ENCODE results near the gene IGFBP4.

- TF ChIP-seq CTCF (IDR thresholded peaks at IDR 0.05) (no peak), POLR2A (IDR thresholded peaks at IDR 0.05) (no peak)
These were observed 11.4 kb downstream of the IGFBP4 start for GRCh38 chr17:40454613-40454995.
